H9 (cell line): ENCODE measurements around the gene ADO. TPM values are rescaled to one million over a fixed set of nuclear protein-coding genes. Genes with fewer than 3 reads are reported as not detected.

Experiments
- DNase-seq: peaks from one replicate; pipeline ENCODE4 v3.0.0-alpha.2; 2017
- H2AFZ ChIP-seq: one replicate; pipeline ENCODE4 v1.6.1; 2013; ENCODE audit warnings: mild to moderate bottlenecking, low read length, control low read depth, moderate library complexity
- H2AK5ac ChIP-seq: 2 replicates; pipeline ENCODE4 v1.6.1; 2013; ENCODE audit warnings: low read length, control low read depth, mixed read lengths; ENCODE audit not compliant: insufficient read length
- H2BK120ac ChIP-seq: one replicate; pipeline ENCODE4 v1.6.1; 2013; ENCODE audit warnings: low read depth, mild to moderate bottlenecking, low read length, control low read depth, inconsistent platforms; ENCODE audit not compliant: poor library complexity, severe bottlenecking
- H2BK12ac ChIP-seq: 2 replicates; pipeline ENCODE4 v1.6.1; 2013; ENCODE audit warnings: low read length, control low read depth, mixed read lengths, low read depth; ENCODE audit not compliant: insufficient read length
- H2BK15ac ChIP-seq: 2 replicates; pipeline ENCODE4 v1.6.1; 2013; ENCODE audit warnings: low read depth, low read length, control low read depth
- H2BK20ac ChIP-seq: one replicate; pipeline ENCODE4 v1.6.1; 2013; ENCODE audit warnings: low read depth, mild to moderate bottlenecking, low read length, control low read depth, inconsistent platforms; ENCODE audit not compliant: poor library complexity, severe bottlenecking
- H2BK5ac ChIP-seq: 2 replicates; pipeline ENCODE4 v1.6.1; 2013; ENCODE audit warnings: low read length, control low read depth, mixed read lengths; ENCODE audit not compliant: insufficient read length
- H3K14ac ChIP-seq: 2 replicates; pipeline ENCODE4 v1.6.1; 2013; ENCODE audit warnings: low read length, control low read depth; ENCODE audit not compliant: insufficient read depth
- H3K18ac ChIP-seq: 2 replicates; pipeline ENCODE4 v1.6.1; 2013; ENCODE audit warnings: low read depth, mild to moderate bottlenecking, mixed read lengths, low read length, control low read depth; ENCODE audit not compliant: insufficient read length
- H3K23ac ChIP-seq: 2 replicates; pipeline ENCODE4 v1.6.1; 2013; ENCODE audit warnings: low read length, control low read depth, mixed read lengths, low read depth; ENCODE audit not compliant: insufficient read length
- H3K23me2 ChIP-seq: 2 replicates; pipeline ENCODE4 v1.6.1; 2013; ENCODE audit warnings: low read depth, mild to moderate bottlenecking, mixed read lengths, low read length, control low read depth; ENCODE audit not compliant: insufficient read length, poor library complexity, severe bottlenecking
- H3K27ac ChIP-seq: 2 replicates; pipeline ENCODE4 v1.5.1; 2013; ENCODE audit warnings: low read length, control low read depth, mixed read lengths, low read depth; ENCODE audit not compliant: insufficient read length
- H3K27me3 ChIP-seq: 2 replicates; pipeline ENCODE4 v1.6.1; 2013; ENCODE audit warnings: low read length, control low read depth, inconsistent platforms; ENCODE audit not compliant: insufficient read depth
- H3K4ac ChIP-seq: 2 replicates; pipeline ENCODE4 v1.6.1; 2013; ENCODE audit warnings: low read depth, mild to moderate bottlenecking, control low read depth, inconsistent platforms, low read length, moderate library complexity
- H3K4me1 ChIP-seq: 2 replicates; pipeline ENCODE4 v1.6.1; 2013; ENCODE audit warnings: low read length, control low read depth, inconsistent platforms; ENCODE audit not compliant: insufficient read depth
- H3K4me2 ChIP-seq: 2 replicates; pipeline ENCODE4 v1.6.1; 2013; ENCODE audit warnings: low read length, control low read depth, mixed read lengths; ENCODE audit not compliant: insufficient read length, insufficient read depth
- H3K56ac ChIP-seq: 2 replicates; pipeline ENCODE4 v1.6.1; 2013; ENCODE audit warnings: low read depth, mild to moderate bottlenecking, mixed read lengths, low read length, control low read depth; ENCODE audit not compliant: insufficient read length
- H3K79me1 ChIP-seq: 2 replicates; pipeline ENCODE4 v1.6.1; 2013; ENCODE audit warnings: low read depth, mild to moderate bottlenecking, moderate library complexity, low read length, control low read depth, inconsistent platforms; ENCODE audit not compliant: insufficient read depth, poor library complexity, severe bottlenecking
- H3K79me2 ChIP-seq: 2 replicates; pipeline ENCODE4 v1.6.1; 2013; ENCODE audit warnings: low read length, control low read depth, inconsistent platforms; ENCODE audit not compliant: insufficient read depth
- H3K9ac ChIP-seq: 2 replicates; pipeline ENCODE4 v1.6.1; 2013; ENCODE audit warnings: low read length, control low read depth, mixed read lengths; ENCODE audit not compliant: insufficient read length; ENCODE audit errors: extremely low read depth
- H3K9me3 ChIP-seq: one replicate; pipeline ENCODE4 v1.6.1; 2013; ENCODE audit warnings: low read depth, low read length, inconsistent platforms; ENCODE audit not compliant: control insufficient read depth
- H3T11ph ChIP-seq: one replicate; pipeline ENCODE4 v1.6.1; 2013; ENCODE audit warnings: mild to moderate bottlenecking, low read length, control low read depth, inconsistent platforms
- H4K20me1 ChIP-seq: one replicate; pipeline ENCODE4 v1.6.1; 2013; ENCODE audit not compliant: control insufficient read depth, insufficient read length, insufficient read depth
- H4K5ac ChIP-seq: 2 replicates; pipeline ENCODE4 v1.6.1; 2013; ENCODE audit warnings: low read depth, mild to moderate bottlenecking, mixed read lengths, low read length, control low read depth; ENCODE audit not compliant: insufficient read length
- H4K8ac ChIP-seq: replicated peaks from 2 replicates; pipeline ENCODE4 v1.6.1; 2013; ENCODE audit warnings: low read length, control low read depth, mixed read lengths, low read depth; ENCODE audit not compliant: insufficient read length
- H4K91ac ChIP-seq: 2 replicates; pipeline ENCODE4 v1.6.1; 2013; ENCODE audit warnings: low read depth, mild to moderate bottlenecking, moderate library complexity, mixed read lengths, low read length, control low read depth; ENCODE audit not compliant: insufficient read length
- H3K27ac Mint-ChIP-seq, 3 experiments: 2 replicates in 2 of 3; 3 replicates in 1 of 3; pipeline ENCODE4 v1.8.0; 2020 to 2021; ENCODE audit warnings: mixed read lengths in 3 of 3, mild to moderate bottlenecking in 1 of 3, moderate library complexity in 1 of 3
- H3K27me3 Mint-ChIP-seq: 2 replicates; pipeline ENCODE4 v1.8.0; 2021; ENCODE audit warnings: low read depth, mild to moderate bottlenecking, moderate library complexity, mixed read lengths
- H3K36me3 Mint-ChIP-seq, 3 experiments: 2 replicates in 2 of 3; 3 replicates in 1 of 3; pipeline ENCODE4 v1.8.0; 2020 to 2021; ENCODE audit warnings: low read depth in 3 of 3, mixed read lengths in 3 of 3; ENCODE audit not compliant: insufficient read depth in 1 of 3
- H3K4me1 Mint-ChIP-seq, 2 experiments: 2 replicates each; pipeline ENCODE4 v1.8.0; 2020; ENCODE audit warnings: mixed read lengths in 2 of 2
- H3K4me3 Mint-ChIP-seq, 2 experiments: 2 replicates in 1 of 2; 3 replicates in 1 of 2; pipeline ENCODE4 v1.8.0; 2020 to 2021; ENCODE audit warnings: mild to moderate bottlenecking in 2 of 2, mixed read lengths in 2 of 2, moderate library complexity in 1 of 2
- H3K9me3 Mint-ChIP-seq, 2 experiments: 2 replicates in 1 of 2; 3 replicates in 1 of 2; pipeline ENCODE4 v1.8.0; 2020; ENCODE audit warnings: mild to moderate bottlenecking in 2 of 2, mixed read lengths in 2 of 2, moderate library complexity in 1 of 2
- WGBS: extraction: QIAGEN DNeasy Blood & Tissue Kit; methylation state at CpG from one replicate; pipeline ENCODE4 v1.1.7; 2013; ENCODE audit warnings: missing lambda C conversion rate, low lambda C conversion rate, mixed read lengths; ENCODE audit not compliant: insufficient read length; ENCODE audit errors: extremely low coverage; 5-methylcytosine and 5-hydroxymethylcytosine counted together
- total RNA-seq: library from RNA; stranded (reverse); gene quantifications from 2 replicates; pipeline ENCODE4 v1.2.1, GENCODE V29; 2021
- TF ChIP-seq, protein P1 (sequence below): fragments of 200-600 bp; sonication (generic); conservative IDR thresholded peaks from 3 replicates; pipeline ENCODE4 v1.8.0; 2021; ENCODE audit warnings: antibody characterized with exemption, mild to moderate bottlenecking

Gene ADO
- total RNA-seq, 1 experiment from 2014 or later, result 31.6 TPM

DNA sequence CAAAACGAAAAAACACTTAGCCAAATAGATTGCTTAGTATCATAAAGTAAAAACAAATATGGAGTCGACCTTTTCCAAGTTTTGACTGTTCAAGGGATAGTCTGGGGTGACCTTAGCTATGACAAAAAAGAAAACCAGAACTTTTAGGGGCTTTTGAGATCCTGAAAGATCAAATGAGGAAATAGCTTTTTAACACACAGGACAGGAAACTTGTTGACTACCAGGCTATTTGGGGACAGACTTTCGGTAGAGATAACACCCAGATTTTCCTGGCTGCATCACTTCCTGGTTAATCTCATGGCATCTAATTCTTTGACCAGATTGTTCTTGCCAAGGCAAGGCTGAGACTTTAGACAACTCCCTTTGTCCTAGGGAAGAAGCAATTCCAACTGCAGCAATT lies 46.1 kb downstream of the ADO start:
- no peak overlapping the region for H2BK12ac ChIP-seq
- Mint-ChIP-seq H3K27ac (no peak overlapping the region), H3K4me1 (no peaks in the 10 kb centered on the region), H3K36me3 (no peaks in the 10 kb centered on the region), H3K27me3 (no peaks in the 10 kb centered on the region), H3K4me3 (no peak overlapping the region), H3K9me3 (peaks cover 0 to 2% of the 10 kb centered on the region in 2 experiments; a peak in 2 of 5 replicates)
- no peak overlapping the region for H3K18ac ChIP-seq
- H2BK120ac ChIP-seq, result no peak overlapping the region
- no peak overlapping the region for H3K27ac ChIP-seq
- H3K9me3 ChIP-seq, result no peaks in the 10 kb centered on the region
- TF ChIP-seq, protein P1, sequence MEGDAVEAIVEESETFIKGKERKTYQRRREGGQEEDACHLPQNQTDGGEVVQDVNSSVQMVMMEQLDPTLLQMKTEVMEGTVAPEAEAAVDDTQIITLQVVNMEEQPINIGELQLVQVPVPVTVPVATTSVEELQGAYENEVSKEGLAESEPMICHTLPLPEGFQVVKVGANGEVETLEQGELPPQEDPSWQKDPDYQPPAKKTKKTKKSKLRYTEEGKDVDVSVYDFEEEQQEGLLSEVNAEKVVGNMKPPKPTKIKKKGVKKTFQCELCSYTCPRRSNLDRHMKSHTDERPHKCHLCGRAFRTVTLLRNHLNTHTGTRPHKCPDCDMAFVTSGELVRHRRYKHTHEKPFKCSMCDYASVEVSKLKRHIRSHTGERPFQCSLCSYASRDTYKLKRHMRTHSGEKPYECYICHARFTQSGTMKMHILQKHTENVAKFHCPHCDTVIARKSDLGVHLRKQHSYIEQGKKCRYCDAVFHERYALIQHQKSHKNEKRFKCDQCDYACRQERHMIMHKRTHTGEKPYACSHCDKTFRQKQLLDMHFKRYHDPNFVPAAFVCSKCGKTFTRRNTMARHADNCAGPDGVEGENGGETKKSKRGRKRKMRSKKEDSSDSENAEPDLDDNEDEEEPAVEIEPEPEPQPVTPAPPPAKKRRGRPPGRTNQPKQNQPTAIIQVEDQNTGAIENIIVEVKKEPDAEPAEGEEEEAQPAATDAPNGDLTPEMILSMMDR, result no peak
- no peaks in the 10 kb centered on the region for H3K23me2 ChIP-seq
- no peak overlapping the region for H2BK15ac ChIP-seq
- H2BK5ac ChIP-seq, result no peak overlapping the region
- no peak overlapping the region for H2BK20ac ChIP-seq
- DNase-seq, result no peak
- H3K79me1 ChIP-seq, result no peaks in the 10 kb centered on the region
- H4K5ac ChIP-seq, result no peak overlapping the region
- no peak overlapping the region for H4K91ac ChIP-seq
- H3K4ac ChIP-seq, result no peak overlapping the region
- no peaks in the 10 kb centered on the region for H3K27me3 ChIP-seq
- no peak overlapping the region for H3K9ac ChIP-seq
- no peak overlapping the region for H3K56ac ChIP-seq
- H3K4me1 ChIP-seq, result no peaks in the 10 kb centered on the region
- WGBS, result no CpG with 5 or more reads among the region's 3 CpGs
- H3K4me2 ChIP-seq, result no peak overlapping the region
- H3K23ac ChIP-seq, result no peak overlapping the region
- no peak overlapping the region for H2AFZ ChIP-seq
- H3T11ph ChIP-seq, result no peak overlapping the region
- H3K14ac ChIP-seq, result no peak overlapping the region
- no peaks in the 10 kb centered on the region for H3K79me2 ChIP-seq
- no peaks in the 10 kb centered on the region for H4K20me1 ChIP-seq
- no peak overlapping the region for H2AK5ac ChIP-seq
- H4K8ac ChIP-seq, result no peak overlapping the region
